Tibial nerve (tissue), 3 donors: Measurements from ENCODE around the gene CNRIP1.

Experiments
- CTCF ChIP-seq, 5 experiments: fragments of 200-600 bp in 3 of 5; fragments of 450-650 bp in 2 of 5; sonication (generic) in 3 of 5; IDR thresholded peaks; one replicate each; pipeline ENCODE4 v1.5.1; 2016 to 2019; ENCODE audit warnings: antibody characterized with exemption in 5 of 5, mild to moderate bottlenecking in 3 of 5, moderate library complexity in 2 of 5
- POLR2A ChIP-seq, 2 donors: fragments of 450-650 bp; IDR thresholded peaks; one replicate each; pipeline ENCODE4 v1.6.1; 2017; ENCODE audit warnings: antibody characterized with exemption in 2 of 2, mild to moderate bottlenecking in 2 of 2, moderate library complexity in 2 of 2

- TF ChIP-seq CTCF (IDR thresholded peaks at IDR 0.05), result no peak
- TF ChIP-seq POLR2A (IDR thresholded peaks at IDR 0.05), result no peak
Measured at GRCh38 chr2:68303033-68303901, 16.5 kb downstream of the CNRIP1 start.
